Spleen (tissue), 11 donors: ENCODE data around the gene ZNF217. TPM values are rescaled to one million over a fixed set of nuclear protein-coding genes. Genes with fewer than 3 reads are reported as not detected.

ENCODE experiments used
- DNase-seq: peaks from one replicate; pipeline ENCODE4 v3.0.0-alpha.2; 2020
- H3K27ac ChIP-seq, 8 donors: fragments of 200-600 bp; sonication (generic) in 7 of 8; 1 replicate in 4 of 8; 2 replicates in 4 of 8; pipeline versions ENCODE4 v1.5.0 to v1.8.0; 2016 to 2021; ENCODE audit warnings: inconsistent platforms in 4 of 8, mild to moderate bottlenecking in 4 of 8, moderate library complexity in 1 of 8
- H3K27me3 ChIP-seq, 7 donors: fragments of 200-600 bp; sonication (generic) in 6 of 7; replicated peaks in 1 of 7; 1 replicate in 4 of 7; 2 replicates in 3 of 7; pipeline versions ENCODE4 v1.5.0 to v1.8.0; 2016 to 2021; ENCODE audit warnings: inconsistent platforms in 3 of 7, mild to moderate bottlenecking in 1 of 7
- H3K36me3 ChIP-seq, 6 donors: fragments of 200-600 bp; sonication (generic) in 5 of 6; 1 replicate in 4 of 6; 2 replicates in 2 of 6; pipeline versions ENCODE4 v1.5.0 to v1.8.0; 2016 to 2021; ENCODE audit warnings: inconsistent platforms in 2 of 6
- H3K4me1 ChIP-seq, 6 donors: fragments of 200-600 bp; sonication (generic) in 5 of 6; 1 replicate in 3 of 6; 2 replicates in 3 of 6; pipeline versions ENCODE4 v1.5.0 to v1.8.0; 2016 to 2021; ENCODE audit warnings: inconsistent platforms in 3 of 6
- H3K4me3 ChIP-seq, 8 donors: fragments of 200-600 bp; sonication (generic) in 7 of 8; 1 replicate in 4 of 8; 2 replicates in 4 of 8; pipeline versions ENCODE4 v1.5.0 to v1.8.0; 2016 to 2021; ENCODE audit warnings: inconsistent platforms in 4 of 8, mild to moderate bottlenecking in 4 of 8, moderate library complexity in 2 of 8
- H3K9me3 ChIP-seq, 8 donors: fragments of 200-600 bp; sonication (generic) in 7 of 8; 1 replicate in 4 of 8; 2 replicates in 4 of 8; pipeline versions ENCODE4 v1.5.0 to v1.8.0; 2016 to 2021; ENCODE audit warnings: inconsistent platforms in 4 of 8
- POLR2A ChIP-seq, 3 donors: fragments of 450-650 bp; IDR thresholded peaks; one replicate each; pipeline ENCODE4 v1.5.1; 2017; ENCODE audit warnings: antibody characterized with exemption in 3 of 3, mild to moderate bottlenecking in 1 of 3
- POLR2AphosphoS5 ChIP-seq, 3 donors: sonication (generic); formaldehyde crosslinking; IDR thresholded peaks; one replicate each; pipeline ENCODE4 v1.5.1; 2017; ENCODE audit warnings: antibody characterized with exemption in 3 of 3
- WGBS, 5 donors: extraction: QIAGEN DNeasy Blood & Tissue Kit in 3 of 5; methylation state at CpG; one replicate each; pipeline versions ENCODE4 v1.1.5 to v1.1.7; 2013 to 2018; 5-methylcytosine and 5-hydroxymethylcytosine counted together
- intact Hi-C: fragments of 100-400 bp; cut with DNase I; formaldehyde crosslinking; loops from one replicate; pipeline ENCODE4 v1.15.0; 2023; ENCODE audit warnings: low total_unique reads
- polyA plus RNA-seq, 3 donors: library from polyadenylated mRNA; stranded (reverse); fragments of 200-250 nt; gene quantifications; one replicate each; pipeline ENCODE4 v1.2.1, GENCODE V29; 2013
- total RNA-seq, 7 donors: library from RNA; depleted of rRNA in 3 of 7; stranded (reverse); fragments of >200 nt in 3 of 7; fragmentation: NEBNext Ultra II Directional in 4 of 7; extraction: Animal tissue kit (Norgen Biotek cat#: 25700) in 4 of 7; gene quantifications; one replicate each; pipeline versions ENCODE4 v1.1.0 to v1.2.1, GENCODE V29; 2016 to 2021
- TF ChIP-seq, protein P1 (sequence below), 11 experiments: fragments of 200-600 bp in 7 of 11; fragments of 450-650 bp in 4 of 11; sonication (generic) in 4 of 11; IDR thresholded peaks in 8 of 11; conservative IDR thresholded peaks in 3 of 11; 1 replicate in 7 of 11; 2 replicates in 4 of 11; pipeline versions ENCODE4 v1.4.0 to v1.8.0; 2016 to 2021; ENCODE audit warnings: antibody characterized with exemption in 11 of 11, inconsistent platforms in 4 of 11, mild to moderate bottlenecking in 1 of 11
- donor health status: healthy with polysubstance abuse.
- donor health status: DM: no; HTN: no; CAD: no; lungs with moderate emphysema.
- donor health status: DM: no; HTN: no; CAD: no.
- donor health status: Bipolar disorder and iron deficiency.
- donor health status: healthy.
- donor health status: DM: no; HTN: no; CAD: no.
- donor health status: DM: yes; HTN: yes; CAD: no.

ZNF217 gene
- total and polyA plus RNA-seq, 10 donors = 15.1 to 90.1 (median 74.1) TPM

GRCh38 chr20:53578492-53579222 is 15.0 kb downstream of the ZNF217 start:
- Histone ChIP-seq H3K4me1 (peaks cover 65 to 100% (median 92%) of the 10 kb centered on the region in 6 donors), H3K27me3 (no peaks in the 10 kb centered on the region), H3K4me3 (peak overlapping the region in 7 of 8 donors; percentile 28 to 66 (median 31)), H3K36me3 (peaks cover 0 to 81% (median 68%) of the 10 kb centered on the region in 6 donors), H3K9me3 (no peaks in the 10 kb centered on the region), H3K27ac (peak overlapping the region; percentile 74 to 100 (median 99))
- 11 to 20% (median 14%) methylated on average over 10 of the region's 10 CpGs for WGBS, 5 donors
- intact Hi-C loops = loop anchor here (5.0 to 10.0 kb wide), 2 partner anchors 336 to 364 kb away; no protein-coding TSS in a partner anchor
- TF ChIP-seq POLR2A (IDR thresholded peaks at IDR 0.05) = no peak
- peak in 1 of 3 donors; percentile 22 for TF ChIP-seq POLR2AphosphoS5 (IDR thresholded peaks at IDR 0.05)
- TF ChIP-seq, protein P1, sequence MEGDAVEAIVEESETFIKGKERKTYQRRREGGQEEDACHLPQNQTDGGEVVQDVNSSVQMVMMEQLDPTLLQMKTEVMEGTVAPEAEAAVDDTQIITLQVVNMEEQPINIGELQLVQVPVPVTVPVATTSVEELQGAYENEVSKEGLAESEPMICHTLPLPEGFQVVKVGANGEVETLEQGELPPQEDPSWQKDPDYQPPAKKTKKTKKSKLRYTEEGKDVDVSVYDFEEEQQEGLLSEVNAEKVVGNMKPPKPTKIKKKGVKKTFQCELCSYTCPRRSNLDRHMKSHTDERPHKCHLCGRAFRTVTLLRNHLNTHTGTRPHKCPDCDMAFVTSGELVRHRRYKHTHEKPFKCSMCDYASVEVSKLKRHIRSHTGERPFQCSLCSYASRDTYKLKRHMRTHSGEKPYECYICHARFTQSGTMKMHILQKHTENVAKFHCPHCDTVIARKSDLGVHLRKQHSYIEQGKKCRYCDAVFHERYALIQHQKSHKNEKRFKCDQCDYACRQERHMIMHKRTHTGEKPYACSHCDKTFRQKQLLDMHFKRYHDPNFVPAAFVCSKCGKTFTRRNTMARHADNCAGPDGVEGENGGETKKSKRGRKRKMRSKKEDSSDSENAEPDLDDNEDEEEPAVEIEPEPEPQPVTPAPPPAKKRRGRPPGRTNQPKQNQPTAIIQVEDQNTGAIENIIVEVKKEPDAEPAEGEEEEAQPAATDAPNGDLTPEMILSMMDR (IDR thresholded peaks at IDR 0.05 in 8 of 11, conservative IDR thresholded peaks at IDR 0.05 in 3 of 11) = peak; percentile 69 to 98 (median 89)
- DNase-seq = no peak

- Histone ChIP-seq H3K9me3 (no peaks in the 10 kb centered on the region), H3K4me1 (peaks cover 58 to 100% (median 92%) of the 10 kb centered on the region in 6 donors), H3K27me3 (no peaks in the 10 kb centered on the region), H3K4me3 (no peak overlapping the region), H3K36me3 (peaks cover 2 to 88% (median 74%) of the 10 kb centered on the region in 6 donors), H3K27ac (peak overlapping the region in 5 of 8 donors; percentile 14 to 54 (median 45))
- WGBS, 5 donors = 75 to 88% (median 81%) methylated on average over 12 of the region's 12 CpGs
- intact Hi-C loops = loop anchor here (5.0 to 10.0 kb wide), 2 partner anchors 338 to 366 kb away; no protein-coding TSS in a partner anchor
- TF ChIP-seq POLR2A (IDR thresholded peaks at IDR 0.05) (no peak), POLR2AphosphoS5 (IDR thresholded peaks at IDR 0.05) (no peak)
- TF ChIP-seq, protein P1 (IDR thresholded peaks at IDR 0.05 in 8 of 11, conservative IDR thresholded peaks at IDR 0.05 in 3 of 11) = no peak
- DNase-seq = no peak
Measured at GRCh38 chr20:53576586-53577318, 16.9 kb downstream of the ZNF217 start.

DNA sequence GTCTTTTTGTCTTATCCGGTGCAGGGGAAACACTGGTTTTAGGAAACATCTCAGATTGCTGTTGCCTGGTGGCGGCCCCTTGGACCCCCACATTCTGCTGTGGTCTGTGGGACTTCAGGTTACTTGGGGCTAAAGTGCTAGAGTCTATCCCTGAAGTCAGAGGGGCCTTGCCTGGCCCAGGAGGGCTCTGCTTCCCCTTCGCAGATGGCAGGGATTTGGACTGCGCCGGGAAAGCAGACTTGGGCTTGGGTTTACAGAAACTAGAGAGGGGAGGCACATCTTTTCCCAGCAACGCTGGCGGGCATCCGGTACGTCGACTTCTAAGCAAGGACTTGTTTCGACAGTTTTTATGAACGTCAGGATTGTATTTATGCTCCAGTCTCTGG is 17.5 kb downstream of the ZNF217 start:
- H3K36me3 ChIP-seq = peaks cover 2 to 88% (median 73%) of the 10 kb centered on the region in 6 donors
- no peak overlapping the region for H3K4me3 ChIP-seq
- no peak for TF ChIP-seq POLR2AphosphoS5 (IDR thresholded peaks at IDR 0.05)
- no peak for TF ChIP-seq POLR2A (IDR thresholded peaks at IDR 0.05)
- TF ChIP-seq, protein P1 (IDR thresholded peaks at IDR 0.05 in 8 of 11, conservative IDR thresholded peaks at IDR 0.05 in 3 of 11) = no peak
- no peaks in the 10 kb centered on the region for H3K9me3 ChIP-seq
- no peak for DNase-seq
- peaks cover 52 to 99% (median 89%) of the 10 kb centered on the region in 6 donors for H3K4me1 ChIP-seq
- intact Hi-C loops = loop anchor here (5.0 to 10.0 kb wide), 2 partner anchors 339 to 366 kb away; no protein-coding TSS in a partner anchor
- WGBS, 5 donors = 86 to 92% (median 91%) methylated on average over 12 of the region's 12 CpGs
- H3K27me3 ChIP-seq = no peaks in the 10 kb centered on the region
- H3K27ac ChIP-seq = peak overlapping the region in 5 of 8 donors; percentile 14 to 54 (median 45)
